ENCODE results near the gene RASGRP1.

Gene RASGRP1

GRCh38 chr15:38496151-38496550 is 68.5 kb downstream of the RASGRP1 start:
- DNase-seq, result no peak

- no peak for DNase-seq
These were observed 74.2 kb downstream of the RASGRP1 start for GRCh38 chr15:38490242-38490922.

DNA sequence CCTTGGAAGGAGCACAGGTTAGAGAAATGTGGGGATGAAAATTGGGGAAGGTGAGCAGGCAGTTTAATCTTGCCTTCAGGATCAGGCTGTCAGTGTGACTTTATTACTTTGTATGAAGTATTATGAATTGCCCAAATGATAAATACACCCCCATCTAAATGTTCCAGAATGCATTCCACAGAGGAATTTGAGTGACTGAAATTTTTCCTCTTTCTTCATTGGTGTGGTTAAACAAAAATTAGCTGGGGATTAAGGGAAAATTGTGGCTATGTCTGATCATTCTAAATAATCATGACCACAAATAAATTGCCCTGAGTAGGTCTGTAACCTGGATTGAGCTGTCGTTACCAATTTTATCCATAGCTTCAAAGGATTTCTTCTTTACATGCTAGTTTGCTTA is 77.2 kb downstream of the RASGRP1 start:
- no peak for DNase-seq

GRCh38 chr15:38486936-38487335 is 77.7 kb downstream of the RASGRP1 start:
- DNase-seq, result no peak

- DNase-seq, result no peak
These were observed 82.0 kb downstream of the RASGRP1 start for GRCh38 chr15:38482572-38482971.

GRCh38 chr15:38481761-38482160 is 82.9 kb downstream of the RASGRP1 start:
- DNase-seq, result no peak

GRCh38 chr15:38481113-38481512 is 83.5 kb downstream of the RASGRP1 start:
- DNase-seq, result no peak

DNA sequence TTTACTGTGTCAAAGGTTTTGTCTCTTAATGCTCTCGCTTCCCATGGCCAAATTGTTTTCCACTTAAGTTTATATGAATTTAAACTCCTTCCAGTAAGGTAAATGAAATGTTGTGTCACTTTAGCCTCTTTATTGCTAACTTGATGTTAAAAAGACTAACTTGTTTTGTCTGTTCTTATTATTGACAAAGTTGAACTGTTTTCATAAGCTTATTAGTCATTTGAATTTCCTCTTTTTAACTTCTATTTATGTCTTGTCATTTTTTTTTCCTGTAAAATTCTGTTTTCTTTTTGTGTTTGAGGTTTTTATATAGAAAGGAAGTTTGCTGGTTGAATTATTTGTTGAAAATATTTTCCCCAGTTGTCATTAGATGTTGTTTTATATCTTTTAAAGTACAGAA is 84.9 kb downstream of the RASGRP1 start:
- no peak for DNase-seq

- no peak for DNase-seq
These were observed 85.3 kb downstream of the RASGRP1 start for GRCh38 chr15:38479266-38479665.

DNA sequence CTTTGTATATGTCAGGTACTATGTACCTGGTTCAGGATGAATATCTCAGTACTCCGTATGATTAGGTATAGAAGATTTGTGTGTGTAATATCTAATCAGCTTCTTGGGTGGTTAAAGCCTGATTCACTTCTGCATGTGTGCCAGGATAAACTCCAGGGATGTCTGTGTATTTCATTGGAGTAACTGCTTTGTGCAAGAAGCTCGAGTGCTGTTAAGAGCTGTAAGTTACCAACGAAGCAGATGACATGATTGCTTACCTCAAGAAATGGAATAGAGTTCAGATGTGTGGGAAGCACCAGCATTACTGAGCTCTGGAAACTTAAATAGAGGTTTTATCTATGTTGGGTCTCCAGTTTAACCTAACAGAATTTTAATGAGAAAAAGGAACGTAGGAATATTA is 87.0 kb downstream of the RASGRP1 start:
- no peak for DNase-seq

DNA sequence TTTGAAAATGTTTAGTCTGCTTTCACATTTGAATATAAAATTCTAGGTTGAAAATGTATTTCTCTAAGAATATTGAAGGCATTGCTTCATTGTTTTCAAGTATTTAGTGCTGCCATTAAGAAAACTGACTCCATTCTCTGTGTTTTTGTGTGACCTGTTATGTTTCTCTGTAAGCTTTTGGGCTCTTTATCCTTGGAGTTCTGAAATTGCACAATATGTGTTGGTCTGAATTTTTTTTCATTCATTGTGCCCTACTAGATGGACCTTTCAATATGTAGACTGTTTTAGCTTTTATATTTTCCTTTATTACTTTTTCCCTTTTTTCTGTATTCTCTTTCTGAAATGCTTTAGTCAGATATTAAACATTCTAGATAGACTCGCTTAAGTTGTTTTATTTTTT is 88.5 kb downstream of the RASGRP1 start:
- no peak for DNase-seq

GRCh38 chr15:38475361-38475760 is 89.3 kb downstream of the RASGRP1 start:
- DNase-seq, result no peak

DNA sequence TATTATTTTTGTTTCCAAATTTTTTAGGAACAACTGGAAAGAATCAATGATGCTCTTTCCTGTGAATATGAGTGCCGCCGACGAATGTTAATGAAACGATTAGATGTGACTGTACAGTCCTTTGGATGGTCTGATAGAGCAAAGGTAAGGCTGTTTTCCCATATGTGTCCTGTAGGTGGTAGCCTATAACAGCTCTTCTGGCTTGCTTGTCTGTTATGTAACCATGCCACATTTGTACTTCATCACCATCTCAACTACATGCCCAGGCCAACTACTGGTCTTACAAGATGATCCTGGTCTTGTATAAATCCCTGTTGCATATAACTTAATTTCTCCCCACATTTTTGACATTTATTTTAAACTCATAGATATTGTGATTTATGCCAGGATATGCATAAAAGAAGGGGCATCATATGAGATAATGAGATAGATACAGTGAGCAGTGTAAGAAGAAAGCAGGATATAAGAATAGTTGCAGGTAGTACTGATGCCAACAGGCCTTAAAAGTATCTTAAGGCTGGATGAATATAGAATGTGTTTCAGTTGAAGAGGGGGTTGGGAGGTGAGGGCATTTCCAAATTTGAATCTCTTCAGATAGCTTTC is 90.4 kb downstream of the RASGRP1 start:
- DNase-seq, result peak; percentile 29

DNA sequence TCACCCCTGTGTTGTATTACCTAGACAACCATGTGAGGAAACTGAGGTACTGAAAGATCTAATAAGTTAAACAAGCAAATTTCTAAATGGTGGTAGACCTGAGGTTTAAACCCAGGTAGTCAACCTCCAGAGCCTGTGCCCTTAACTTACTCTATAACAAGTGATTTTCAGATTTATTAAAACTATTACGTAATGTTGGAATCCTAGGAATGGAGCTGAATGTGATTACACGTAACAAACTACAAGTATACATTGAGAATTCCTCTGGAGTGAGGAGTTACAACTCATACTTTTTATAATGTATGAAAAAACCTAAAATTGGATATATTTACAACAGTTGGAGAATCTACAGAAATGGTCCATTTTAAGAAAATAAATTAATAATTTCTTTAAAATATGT is 92.6 kb downstream of the RASGRP1 start:
- DNase-seq, result no peak

- no peak for DNase-seq
These were observed 93.8 kb downstream of the RASGRP1 start for GRCh38 chr15:38470816-38471215.

DNA sequence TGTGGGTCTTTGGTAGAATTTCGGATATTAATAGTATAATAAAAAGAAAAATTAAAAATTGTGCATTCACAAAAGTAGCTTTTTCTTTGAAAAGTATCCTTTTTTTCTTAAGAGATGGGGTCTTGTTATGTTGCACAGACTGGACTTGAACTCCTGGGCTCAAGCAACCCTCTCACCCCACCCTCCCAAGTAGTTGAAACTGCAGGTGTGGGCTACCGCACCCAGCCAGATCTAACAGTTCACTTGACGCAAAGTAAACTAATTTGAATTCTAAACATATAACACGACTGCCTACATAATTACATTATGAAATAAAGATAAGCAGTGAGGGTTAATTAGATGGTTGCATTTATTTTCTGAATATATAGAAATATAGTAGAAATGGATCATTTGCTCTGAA is 99.9 kb downstream of the RASGRP1 start:
- no peak for DNase-seq

GRCh38 chr15:38463893-38464292 is 100.7 kb downstream of the RASGRP1 start:
- no peak for DNase-seq

- DNase-seq, result no peak
These were observed 103.4 kb downstream of the RASGRP1 start for GRCh38 chr15:38461066-38461833.

DNA sequence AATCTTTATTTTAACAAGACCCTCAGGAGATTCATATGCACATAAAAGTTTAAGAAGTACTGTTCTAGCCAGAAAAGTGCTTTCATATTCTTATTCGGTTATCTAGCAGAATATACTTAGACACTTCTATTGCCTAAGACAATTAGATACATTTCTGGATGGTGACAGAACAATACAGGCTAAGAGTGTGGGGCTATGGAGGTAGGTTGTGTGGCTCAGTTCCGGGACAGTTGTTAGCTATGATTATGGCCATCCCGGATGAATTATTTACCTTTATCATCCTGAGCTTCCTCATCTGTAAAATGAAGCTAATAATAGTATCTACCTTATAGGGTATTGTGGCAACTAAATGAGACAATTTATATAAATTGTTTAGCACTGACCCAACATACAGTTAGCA is 104.1 kb downstream of the RASGRP1 start:
- DNase-seq, result no peak

DNA sequence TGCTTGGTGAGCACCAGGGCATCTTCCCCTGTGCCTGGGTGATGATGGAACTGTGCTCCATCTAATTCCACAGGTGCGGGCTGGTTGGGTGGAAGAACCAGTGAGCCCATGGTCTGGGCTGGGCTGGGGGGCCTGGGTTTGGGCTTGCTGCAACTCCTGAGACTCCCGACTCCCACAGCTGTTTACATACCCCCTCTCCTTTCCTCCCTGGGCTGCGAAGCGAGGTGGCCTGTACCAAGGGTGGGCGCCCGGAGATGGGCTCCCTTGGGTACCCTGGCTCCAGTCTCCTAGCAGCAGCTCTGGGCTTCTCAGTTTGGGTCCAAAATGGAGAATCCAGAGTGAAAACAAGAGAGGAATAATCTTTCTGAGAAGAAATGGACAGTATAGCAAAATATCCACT is 105.1 kb downstream of the RASGRP1 start:
- DNase-seq, result no peak

- no peak for DNase-seq
These were observed 106.0 kb downstream of the RASGRP1 start for GRCh38 chr15:38458646-38459045.

DNA sequence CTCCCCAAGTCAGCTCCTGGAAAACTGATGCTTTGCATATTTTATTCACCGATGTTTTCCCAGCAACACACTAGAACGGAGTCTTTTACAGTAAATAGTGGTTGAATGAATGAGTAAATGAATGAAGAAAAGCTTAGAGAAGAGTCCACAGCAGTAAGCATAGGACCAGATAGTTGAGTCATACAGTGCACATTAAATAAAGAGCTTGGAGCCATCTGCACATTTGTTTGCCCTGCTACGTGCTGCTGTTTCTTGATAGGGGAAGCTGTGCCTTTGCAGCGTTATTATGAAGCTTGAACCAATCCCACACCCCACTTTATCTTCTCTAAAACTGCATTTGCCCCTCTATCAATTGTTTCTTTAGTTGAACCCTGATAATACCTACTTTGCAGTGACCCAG is 109.5 kb downstream of the RASGRP1 start:
- no peak for DNase-seq

GRCh38 chr15:38454696-38455090 is 109.9 kb downstream of the RASGRP1 start:
- DNase-seq, result no peak

GRCh38 chr15:38453971-38454695 is 110.5 kb downstream of the RASGRP1 start, which contains the start of gene FAM98B:
Gene FAM98B (plus strand): TSS chr15:38454127. CDS start chr15:38454162, 35 bp downstream.
- DNase-seq, result peak; percentile 73

Measured in NCI-H1092 treated with DMSO at 0.1 percent for 48 hours (cell line).